Muscle layer of colon (tissue), 2 donors: ENCODE results near the gene BPIFA3.

Experiments
- H3K27ac ChIP-seq: one replicate; pipeline ENCODE4 v1.7.0; 2013; ENCODE audit warnings: low read depth, mild to moderate bottlenecking, low read length, moderate library complexity
- H3K27me3 ChIP-seq, 2 donors: one replicate each; pipeline ENCODE4 v1.7.0; 2013; ENCODE audit warnings: low read length in 2 of 2, mild to moderate bottlenecking in 2 of 2; ENCODE audit not compliant: insufficient read depth in 2 of 2, control insufficient read depth in 1 of 2
- H3K36me3 ChIP-seq: one replicate; pipeline ENCODE4 v1.7.0; 2013; ENCODE audit warnings: mild to moderate bottlenecking, low read length; ENCODE audit not compliant: insufficient read depth
- H3K4me1 ChIP-seq: one replicate; pipeline ENCODE4 v1.7.0; 2013; ENCODE audit warnings: mild to moderate bottlenecking, low read length; ENCODE audit not compliant: insufficient read depth
- H3K4me3 ChIP-seq, 2 donors: one replicate each; pipeline ENCODE4 v1.7.0; 2013; ENCODE audit warnings: low read length in 2 of 2, low read depth in 1 of 2, mild to moderate bottlenecking in 1 of 2, moderate library complexity in 1 of 2
- H3K9ac ChIP-seq: one replicate; pipeline ENCODE4 v1.7.0; 2013; ENCODE audit warnings: low read length
- H3K9me3 ChIP-seq: one replicate; pipeline ENCODE4 v1.7.0; 2013; ENCODE audit warnings: mild to moderate bottlenecking, low read length
- donor health status: abdominal sarcoma.
- donor health status: Adenocarcinoma of cecum.

Gene BPIFA3

DNA sequence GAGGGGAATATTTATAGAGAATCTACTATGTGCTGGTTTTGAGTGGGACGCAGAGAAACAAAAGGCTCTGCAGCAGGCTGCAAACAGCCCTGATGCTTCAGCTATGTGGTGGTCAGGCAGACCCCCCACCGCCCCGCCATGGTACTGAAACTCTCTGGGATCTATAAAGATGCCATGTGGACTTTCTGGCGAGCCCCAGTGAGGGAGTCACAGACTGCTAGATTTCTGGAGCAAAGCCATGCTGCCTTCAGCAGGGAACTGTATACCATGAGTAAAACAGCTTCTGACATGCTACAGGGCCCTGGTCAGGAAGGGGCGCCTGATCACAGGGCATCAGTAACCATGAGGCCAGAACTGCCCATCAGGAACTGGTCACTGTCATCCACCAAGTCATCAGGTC lies 46.6 kb downstream of the BPIFA3 start:
- no peaks in the 10 kb centered on the region for H3K9me3 ChIP-seq
- no peak overlapping the region for H3K27ac ChIP-seq
- no peaks in the 10 kb centered on the region for H3K4me1 ChIP-seq
- no peak overlapping the region for H3K4me3 ChIP-seq
- no peak overlapping the region for H3K9ac ChIP-seq
- H3K27me3 ChIP-seq, result peaks cover 0 to 4% of the 10 kb centered on the region in 2 donors
- H3K36me3 ChIP-seq, result no peaks in the 10 kb centered on the region

DNA sequence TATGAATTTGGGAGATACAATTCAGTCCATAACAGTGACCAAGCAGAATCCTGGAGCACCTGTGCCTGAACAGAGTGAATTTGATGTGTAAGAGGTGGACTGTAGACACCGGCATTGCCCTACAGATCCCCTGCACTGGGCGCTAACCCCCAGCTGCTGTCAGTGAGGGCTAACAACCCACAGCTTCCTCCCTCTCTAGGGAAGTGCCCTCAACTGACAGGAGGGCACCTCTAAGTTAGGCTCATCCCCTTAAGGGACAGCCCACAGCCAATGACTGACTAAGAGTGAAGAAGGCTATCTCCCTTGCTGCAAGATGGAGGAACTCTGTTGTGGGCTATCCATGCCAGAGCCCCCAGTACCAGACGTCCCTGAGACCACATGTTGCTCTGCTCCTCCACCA lies 50.5 kb downstream of the BPIFA3 start:
- Histone ChIP-seq H3K4me3 (no peak overlapping the region), H3K36me3 (no peaks in the 10 kb centered on the region), H3K4me1 (no peaks in the 10 kb centered on the region), H3K9ac (no peak overlapping the region), H3K9me3 (no peaks in the 10 kb centered on the region), H3K27ac (no peak overlapping the region), H3K27me3 (no peaks in the 10 kb centered on the region)

DNA sequence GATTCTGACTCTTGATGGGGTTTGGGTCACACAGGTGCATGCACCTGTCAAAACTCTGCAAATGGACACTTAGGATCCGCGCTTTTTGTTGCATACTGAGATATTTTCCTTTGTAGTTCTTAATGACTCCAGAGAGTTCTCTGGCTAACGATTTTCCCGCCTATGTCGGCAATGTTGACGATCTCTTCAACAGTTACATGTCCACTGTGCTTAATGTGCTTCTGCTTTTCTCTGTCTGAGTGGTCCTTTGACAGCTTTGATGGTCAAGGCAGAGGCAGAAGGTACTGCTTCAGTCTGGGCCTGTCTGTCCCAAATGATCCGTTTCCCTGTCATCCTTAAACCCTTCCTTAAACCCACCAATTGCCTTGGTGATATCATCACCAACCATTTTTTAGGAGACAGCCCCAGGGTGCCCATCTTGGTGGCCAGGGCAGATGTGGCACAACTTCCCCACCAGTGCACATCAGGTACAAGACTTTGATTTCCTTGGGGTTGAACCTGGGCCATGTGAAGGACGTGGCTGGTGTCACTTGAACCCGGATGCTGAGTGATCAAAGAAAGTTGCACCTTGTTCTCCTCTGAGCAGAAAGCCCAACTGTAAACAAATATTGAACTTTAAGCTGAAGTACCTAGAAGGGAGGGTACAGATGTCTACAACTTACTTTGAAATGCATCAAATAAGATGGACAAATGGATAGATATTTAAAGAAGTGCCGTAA lies 55.2 kb downstream of the BPIFA3 start:
- H3K27ac ChIP-seq, result no peak overlapping the region
- no peak overlapping the region for H3K9ac ChIP-seq
- H3K4me1 ChIP-seq, result no peaks in the 10 kb centered on the region
- H3K9me3 ChIP-seq, result no peaks in the 10 kb centered on the region
- no peaks in the 10 kb centered on the region for H3K36me3 ChIP-seq
- no peak overlapping the region for H3K4me3 ChIP-seq
- H3K27me3 ChIP-seq, result no peaks in the 10 kb centered on the region

DNA sequence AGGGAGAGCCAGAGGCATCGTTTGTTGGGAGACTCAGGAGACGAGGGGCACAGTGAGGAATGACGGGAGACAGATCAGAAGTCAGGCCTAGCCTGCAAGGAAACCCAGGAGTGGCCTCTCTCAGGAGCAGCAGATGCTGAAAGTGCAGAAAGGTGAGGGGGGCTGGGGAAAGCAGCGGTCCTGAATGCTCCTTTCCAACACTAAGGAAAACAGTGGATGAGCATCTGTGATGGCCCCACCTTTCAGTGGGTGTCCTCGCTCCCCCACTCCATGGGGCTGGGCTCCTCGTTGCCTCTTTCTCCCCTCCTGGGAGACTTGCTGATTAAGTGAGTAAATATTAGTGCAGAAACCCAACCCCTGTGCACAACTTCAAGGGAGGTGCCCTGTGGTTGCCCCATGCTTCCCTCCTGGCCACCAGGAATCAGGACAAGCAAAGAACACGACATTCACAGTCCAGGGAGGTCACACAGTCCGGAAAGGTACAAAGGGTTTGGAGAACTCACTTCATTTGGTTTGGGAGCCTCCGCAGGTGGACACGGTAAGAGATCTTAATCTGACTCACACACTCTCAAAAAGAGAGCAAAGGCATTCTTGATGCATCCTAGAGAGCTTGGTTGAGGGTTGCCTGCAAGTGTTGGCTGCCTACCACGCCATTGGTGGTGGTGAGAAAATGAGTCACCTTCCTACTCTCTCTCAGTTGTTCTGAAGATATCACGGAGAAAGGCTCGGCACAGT lies 56.1 kb downstream of the BPIFA3 start:
- no peaks in the 10 kb centered on the region for H3K36me3 ChIP-seq
- no peaks in the 10 kb centered on the region for H3K27me3 ChIP-seq
- no peaks in the 10 kb centered on the region for H3K4me1 ChIP-seq

DNA sequence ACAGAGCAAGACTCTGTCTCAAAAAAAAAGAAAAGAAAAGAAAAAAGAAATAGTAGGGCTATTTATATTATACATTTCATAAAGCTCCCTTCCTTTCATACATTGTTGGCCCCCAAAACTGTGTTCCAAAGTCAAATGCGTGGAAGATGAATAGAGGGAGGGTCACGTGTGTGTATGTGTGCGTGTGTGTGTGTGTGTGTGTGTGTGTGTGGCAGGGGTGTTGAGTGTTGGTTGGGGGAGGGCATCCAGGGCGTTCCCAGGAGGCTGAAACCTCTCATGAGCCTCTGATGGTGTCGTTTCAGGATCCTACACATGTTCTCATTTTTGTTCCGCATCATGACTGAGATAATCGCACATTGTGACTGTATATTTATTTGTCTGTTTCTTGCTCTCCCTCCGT lies 58.1 kb downstream of the BPIFA3 start:
- Histone ChIP-seq H3K27me3 (no peaks in the 10 kb centered on the region), H3K9me3 (no peaks in the 10 kb centered on the region), H3K36me3 (no peaks in the 10 kb centered on the region), H3K4me3 (no peak overlapping the region), H3K4me1 (no peaks in the 10 kb centered on the region), H3K27ac (no peak overlapping the region), H3K9ac (no peak overlapping the region)

More for the DNA sequence above, 56.1 kb downstream of the BPIFA3 start:
- Histone ChIP-seq H3K27ac (no peak overlapping the region), H3K9ac (no peak overlapping the region), H3K4me3 (no peak overlapping the region), H3K9me3 (no peaks in the 10 kb centered on the region)

DNA sequence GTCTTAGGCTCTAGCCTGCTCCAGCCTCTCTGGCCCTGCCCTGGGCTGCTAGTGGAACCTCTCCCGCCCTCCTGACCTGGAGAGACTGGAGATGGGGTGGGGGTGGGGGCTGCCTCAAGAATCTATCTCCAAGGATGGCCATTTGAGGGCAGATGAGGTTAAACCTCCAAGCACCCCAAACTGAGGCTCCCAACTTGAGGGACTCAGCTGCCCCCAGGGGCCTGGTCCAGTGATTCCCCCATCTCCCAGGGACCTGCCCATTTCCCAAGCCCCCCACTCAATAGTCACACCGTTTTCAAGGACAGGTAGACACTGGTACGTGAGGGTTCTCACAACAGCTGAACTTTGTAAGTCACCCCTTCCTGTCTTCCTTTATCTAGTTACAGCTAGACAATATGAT lies 58.7 kb downstream of the BPIFA3 start:
- Histone ChIP-seq H3K9me3 (no peaks in the 10 kb centered on the region), H3K9ac (no peak overlapping the region), H3K4me1 (no peaks in the 10 kb centered on the region), H3K27ac (no peak overlapping the region), H3K27me3 (no peaks in the 10 kb centered on the region), H3K4me3 (no peak overlapping the region), H3K36me3 (no peaks in the 10 kb centered on the region)

DNA sequence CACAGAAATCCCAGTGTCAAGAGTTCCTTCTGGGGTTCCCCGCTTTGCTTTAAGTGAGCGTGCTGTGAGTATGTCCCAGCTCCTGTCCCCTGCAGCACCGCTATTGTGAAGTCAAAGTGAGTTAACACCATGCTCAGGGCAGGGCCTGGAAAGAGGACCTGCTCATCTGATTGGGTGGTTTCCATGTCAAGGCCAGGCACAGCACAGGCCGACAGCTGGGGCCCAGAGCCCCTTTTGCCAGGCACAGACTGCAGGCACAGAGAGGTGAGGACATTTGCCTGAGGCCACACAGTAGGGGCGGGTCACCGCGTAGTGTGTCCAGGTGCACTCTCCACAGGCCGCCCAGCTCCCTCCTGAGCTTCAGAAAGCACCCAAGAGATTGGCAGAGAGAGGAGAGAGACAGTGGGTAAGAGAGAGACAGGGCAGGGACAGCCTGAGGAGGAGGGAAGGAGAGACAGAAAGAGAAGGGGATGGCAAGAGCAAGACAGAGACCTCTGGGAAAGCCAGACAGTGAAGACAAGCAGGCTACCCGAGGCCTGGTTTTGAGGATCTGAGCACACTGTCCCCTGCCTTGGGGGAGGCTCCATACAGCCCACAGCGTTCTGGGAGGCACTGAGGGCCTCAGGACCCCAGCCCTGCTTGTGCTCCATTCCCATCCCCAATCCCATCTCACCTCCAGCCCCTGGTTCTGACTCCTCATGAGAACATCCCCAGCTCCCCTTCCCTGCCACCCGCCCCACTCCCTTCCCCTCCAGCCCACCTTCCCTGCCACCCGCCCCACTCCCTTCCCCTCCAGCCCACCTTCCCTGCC lies 59.4 kb downstream of the BPIFA3 start:
- H3K4me1 ChIP-seq, result no peaks in the 10 kb centered on the region

More for the DNA sequence above, 59.4 kb downstream of the BPIFA3 start:
- no peak overlapping the region for H3K27ac ChIP-seq
- H3K27me3 ChIP-seq, result no peaks in the 10 kb centered on the region
- H3K9ac ChIP-seq, result no peak overlapping the region
- H3K36me3 ChIP-seq, result no peaks in the 10 kb centered on the region
- no peak overlapping the region for H3K4me3 ChIP-seq
- H3K9me3 ChIP-seq, result no peaks in the 10 kb centered on the region
